HG02610 (cell line): ENCODE results near the gene SFT2D2.
"Not testable (repeated sequence)": the region's sequence is repeated elsewhere in the genome, so short reads cannot be mapped to it uniquely, and the experiment has no call there.

Experiments
- ATAC-seq: cut with Tn5 transposase; IDR thresholded peaks from one replicate; pipeline ENCODE4 v1.9.1; 2021; ENCODE audit warnings: mild to moderate bottlenecking, moderate library complexity; ENCODE audit not compliant: unreplicated experiment

The SFT2D2 gene

DNA sequence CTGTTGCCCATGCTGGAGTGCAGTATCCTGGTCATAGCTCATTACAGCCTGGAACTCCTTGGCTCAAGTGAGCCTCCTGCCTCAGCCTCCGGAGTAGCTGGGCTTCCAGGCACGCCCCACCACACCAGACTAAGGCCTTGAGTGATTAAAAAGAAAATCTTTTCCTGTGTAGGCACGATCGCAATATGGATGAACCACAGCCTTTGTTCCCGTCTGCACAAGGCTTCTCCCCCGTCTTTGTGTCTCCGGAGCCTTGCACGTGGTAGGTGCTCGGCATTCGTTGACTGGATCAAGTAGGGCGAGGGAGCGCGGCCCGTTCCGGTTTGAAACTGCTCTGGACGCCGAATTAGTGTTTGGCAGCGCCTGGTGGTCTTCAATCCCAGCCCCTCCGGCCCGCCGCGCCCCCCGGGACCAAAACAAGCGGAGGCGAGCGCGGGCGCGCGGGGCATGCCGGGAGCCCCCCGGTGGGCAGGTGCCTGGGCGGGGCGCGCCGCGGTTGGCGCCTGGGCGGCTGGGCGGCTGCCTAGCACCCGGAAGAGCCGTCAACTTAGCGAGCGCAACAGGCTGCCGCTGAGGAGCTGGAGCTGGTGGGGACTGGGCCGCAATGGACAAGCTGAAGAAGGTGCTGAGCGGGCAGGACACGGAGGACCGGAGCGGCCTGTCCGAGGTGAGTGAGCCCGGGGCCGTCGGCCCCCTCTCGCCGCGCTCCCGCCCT lies at the start of gene SFT2D2:
Gene SFT2D2 (plus strand): TSS at position 529 of the 715 bp plus-strand sequence. CDS start 76 bp downstream, at position 605.
- ATAC-seq = peak; percentile 79

DNA sequence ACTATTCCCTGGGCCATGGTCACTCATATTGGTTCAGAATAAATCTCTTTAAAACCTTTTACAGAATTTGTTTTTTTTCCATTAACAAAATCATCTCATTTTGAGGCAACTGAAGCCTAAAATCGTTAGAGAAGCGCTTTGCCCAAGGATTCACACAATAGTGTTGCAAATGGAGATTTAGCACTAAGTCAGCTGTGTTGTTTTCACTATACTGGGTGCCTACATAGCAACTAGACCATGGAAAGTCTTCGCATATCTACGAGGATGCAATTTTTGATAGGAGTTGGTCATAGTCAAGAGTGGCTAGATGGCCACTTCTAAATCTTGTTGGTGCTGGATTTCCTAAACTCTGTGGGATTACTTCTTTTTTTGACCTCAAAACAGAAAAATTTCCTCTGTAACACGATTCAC lies 47.6 kb upstream of the SFT2D2 start:
- no peak for ATAC-seq

DNA sequence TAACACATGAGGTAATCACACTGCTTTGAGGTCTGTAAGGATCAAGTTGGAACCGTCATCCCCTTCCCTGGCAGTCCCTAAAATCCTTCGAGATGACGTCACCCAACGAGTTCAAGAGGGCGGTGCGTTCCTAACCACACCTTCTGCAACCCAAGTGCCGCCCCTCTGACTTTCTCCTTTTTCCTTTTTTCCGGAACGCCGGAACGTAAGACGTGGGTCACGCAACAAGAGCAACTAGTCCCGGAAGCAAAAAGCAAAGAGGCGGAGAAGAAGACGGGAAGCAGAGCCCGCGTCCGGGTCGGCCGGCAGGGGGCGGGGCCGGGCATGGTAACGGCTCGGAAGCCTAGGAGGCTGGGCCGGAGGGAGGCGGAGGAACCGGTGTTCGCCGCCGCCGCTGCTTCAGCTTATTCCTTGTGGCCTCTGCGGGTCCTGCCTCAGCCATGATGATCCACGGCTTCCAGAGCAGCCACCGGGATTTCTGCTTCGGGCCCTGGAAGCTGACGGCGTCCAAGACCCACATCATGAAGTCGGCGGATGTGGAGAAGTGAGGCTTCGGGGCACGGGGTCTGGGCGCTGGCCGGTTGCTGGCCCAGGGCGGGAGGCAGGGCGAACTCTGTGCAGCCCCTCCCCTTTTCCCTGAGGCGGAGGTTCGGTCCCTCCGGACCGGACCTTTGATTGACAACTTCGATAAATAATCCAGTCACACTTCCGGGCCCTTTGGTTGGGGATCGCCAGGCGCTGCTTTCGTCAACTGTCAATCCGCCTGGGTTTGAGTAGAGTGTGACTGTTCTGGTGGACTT lies 47.0 kb upstream of the SFT2D2 start, which contains the start of gene TIPRL:
Gene TIPRL (plus strand): TSS at position 325 of the 800 bp plus-strand sequence. CDS start 116 bp downstream, at position 441.
- ATAC-seq = peak; percentile 86

DNA sequence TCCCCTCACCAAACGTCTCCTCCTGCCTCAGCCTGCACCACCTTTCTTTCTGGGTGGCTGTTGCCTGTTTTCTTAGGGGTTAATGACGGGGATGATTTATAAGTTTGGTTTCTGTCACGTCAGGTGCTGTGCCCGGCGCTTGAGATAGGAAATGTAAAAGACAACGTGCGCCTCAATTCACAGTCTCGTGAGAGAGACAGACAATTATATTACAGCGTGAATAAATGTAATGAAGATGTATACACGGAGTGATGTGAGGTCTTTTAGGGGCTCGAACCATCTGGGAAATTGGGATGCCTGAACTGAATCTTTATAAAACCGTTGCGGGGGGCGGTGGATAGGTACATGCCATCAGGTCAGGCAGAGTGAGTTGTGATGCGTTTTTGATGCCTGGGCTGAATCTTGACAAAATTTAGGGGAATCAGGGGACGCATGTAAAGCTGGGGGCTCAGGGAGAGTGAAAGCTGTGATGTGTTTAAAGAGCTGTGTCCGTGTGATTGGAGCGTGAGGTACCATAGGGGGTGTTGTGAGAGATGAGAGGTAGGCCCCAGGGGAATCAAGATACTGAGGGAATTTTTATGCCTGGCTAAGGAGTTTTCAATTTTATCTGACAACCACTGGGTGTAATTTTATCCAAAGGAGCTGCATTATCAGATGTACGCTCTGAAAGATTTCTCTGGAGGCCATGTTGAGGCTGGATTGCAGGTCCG lies 46.2 kb upstream of the SFT2D2 start:
- ATAC-seq = no peak

DNA sequence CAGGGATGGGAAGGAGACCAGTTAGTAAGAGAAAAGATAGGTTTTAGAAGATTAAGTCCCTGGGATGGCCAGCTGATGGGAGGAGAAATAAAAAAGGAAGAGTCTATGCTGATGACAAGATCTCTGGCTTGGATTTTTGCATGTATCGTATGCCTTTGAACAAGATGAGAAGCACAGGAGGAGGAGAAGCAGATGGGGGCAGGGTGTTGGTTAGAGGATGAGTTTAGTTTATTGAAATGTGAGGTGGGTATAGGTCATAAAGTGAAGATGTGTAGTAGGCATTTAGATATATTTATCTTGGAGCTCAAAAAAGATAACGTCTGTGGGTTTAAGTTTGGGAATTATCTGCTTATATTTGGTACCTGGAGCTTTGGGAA lies 45.7 kb upstream of the SFT2D2 start:
- ATAC-seq = no peak

DNA sequence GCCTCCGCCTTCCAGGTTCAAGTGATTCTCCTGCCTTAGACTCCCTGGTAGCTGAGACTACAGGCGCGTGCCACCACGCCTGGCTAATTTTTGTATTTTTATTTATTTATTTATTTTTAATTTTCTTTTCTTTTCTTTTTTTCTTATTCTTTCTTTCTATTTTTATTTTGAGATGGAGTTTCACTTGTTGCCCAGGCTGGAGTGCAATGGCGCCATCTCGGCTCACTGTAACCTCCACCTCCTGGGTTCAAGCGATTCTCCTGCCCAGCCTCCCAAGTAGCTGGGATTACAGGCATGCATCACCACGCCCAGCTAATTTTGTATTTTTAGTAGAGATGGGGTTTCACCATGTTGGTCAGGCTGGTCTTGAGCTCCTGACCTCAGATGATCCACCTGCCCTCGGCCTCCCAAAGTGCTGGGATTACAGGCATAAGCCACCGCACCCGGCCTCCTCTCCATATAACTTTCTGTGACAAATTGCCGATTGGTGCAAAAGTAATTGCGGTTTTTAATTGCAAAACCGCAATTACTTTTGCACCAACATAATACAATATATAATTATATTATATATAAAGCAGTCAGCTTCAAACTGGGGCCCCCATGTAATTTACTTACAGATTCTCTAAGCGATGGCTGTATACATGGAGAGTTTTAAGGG lies 44.6 kb upstream of the SFT2D2 start:
- not testable (repeated sequence) for ATAC-seq

DNA sequence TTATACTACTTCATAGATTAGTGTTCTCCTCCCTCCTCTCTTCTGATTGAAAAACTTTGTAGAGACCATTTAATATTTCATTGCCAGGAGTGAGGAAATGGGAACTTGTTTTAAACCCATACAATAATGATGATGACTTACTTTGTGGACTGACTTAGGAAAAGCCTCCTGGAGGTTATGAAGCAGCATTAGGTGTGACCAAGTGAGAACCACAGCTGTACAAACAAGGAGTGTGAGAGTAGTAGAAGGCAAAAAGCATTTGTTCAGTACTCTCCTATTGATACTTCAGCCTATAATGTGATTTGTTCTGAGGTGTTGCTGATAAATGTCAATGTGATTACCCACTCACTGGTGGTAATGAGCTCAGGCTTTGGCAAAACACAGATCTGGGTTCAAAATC lies 38.6 kb upstream of the SFT2D2 start:
- no peak for ATAC-seq

DNA sequence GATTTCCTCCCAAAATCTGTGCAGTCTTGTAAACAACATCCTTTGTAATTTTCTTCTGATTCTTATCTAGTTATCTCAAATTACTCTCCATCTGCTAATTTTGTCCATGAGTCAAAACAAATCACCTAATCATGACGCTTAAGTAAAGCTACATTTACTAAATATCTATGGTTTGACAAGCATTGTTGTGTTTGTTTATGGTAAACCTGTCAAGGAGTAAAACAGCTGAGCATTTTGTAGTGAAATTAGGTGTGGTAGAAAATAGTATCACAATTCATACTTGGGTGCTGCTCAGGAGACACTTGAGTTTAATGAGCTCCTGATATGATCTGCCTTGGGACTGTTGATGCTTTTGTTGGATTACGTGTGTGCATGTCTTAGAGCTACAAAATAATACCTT lies 35.4 kb upstream of the SFT2D2 start:
- ATAC-seq = no peak

DNA sequence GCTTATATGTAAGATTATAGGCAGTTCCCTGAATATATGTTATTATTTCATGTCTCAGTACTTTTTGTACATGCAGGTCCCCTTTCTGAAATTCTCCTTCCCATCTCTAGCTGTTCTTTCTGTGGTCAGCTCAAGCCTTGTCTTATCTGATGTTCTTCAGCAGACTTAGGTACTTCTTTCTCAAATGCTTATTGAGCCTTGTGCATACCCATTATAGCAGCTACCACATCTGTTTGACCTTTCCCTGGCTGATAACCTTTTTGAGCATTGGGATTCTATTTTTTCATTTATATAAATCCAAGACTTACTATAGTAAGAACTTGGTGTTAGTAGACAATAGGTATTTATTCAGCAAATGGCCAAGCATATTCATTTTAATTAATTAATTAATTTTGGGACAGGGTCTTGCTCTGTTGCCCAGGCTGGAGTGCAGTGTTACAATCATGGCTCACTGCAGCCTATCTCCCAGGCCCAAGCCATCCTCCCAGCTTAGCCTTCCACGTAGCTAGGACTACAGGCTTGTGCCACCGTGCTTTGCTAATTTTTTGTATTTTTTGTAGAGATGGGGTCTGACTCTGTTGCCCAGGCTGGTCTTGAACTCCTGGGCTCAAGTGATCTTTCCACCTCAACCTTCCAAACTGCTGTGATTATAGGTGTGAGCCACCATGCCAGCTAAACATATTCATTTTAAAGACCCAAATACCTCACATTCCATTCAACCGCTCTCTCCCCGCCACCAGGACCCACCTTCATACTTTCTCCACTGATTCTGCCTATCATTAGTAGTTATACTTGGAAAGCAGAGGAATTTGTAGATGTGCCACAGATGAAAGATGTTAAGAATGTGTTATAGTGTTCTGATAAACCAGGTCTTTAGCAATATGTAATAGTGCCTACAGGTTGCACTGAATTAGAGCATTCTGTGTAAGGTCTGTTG lies 30.3 kb upstream of the SFT2D2 start:
- no peak for ATAC-seq

DNA sequence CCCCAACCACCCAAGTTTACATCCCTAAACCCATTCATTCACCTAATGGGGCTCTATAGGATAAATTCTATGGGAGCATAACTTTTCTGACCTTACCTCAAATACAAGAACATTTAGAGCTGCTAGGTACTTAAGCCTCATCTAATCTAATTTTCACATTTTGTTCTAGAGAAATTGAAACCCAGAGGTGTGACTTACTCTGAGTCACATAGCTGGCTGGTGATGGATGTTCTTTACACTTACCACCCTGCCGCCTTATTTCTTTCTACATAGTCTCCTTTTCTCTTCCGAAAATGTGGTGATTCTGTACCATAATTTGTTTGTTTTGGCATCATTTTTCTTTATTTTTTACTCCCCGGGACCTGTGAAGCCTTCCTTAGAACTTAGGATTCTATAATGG lies 26.7 kb upstream of the SFT2D2 start:
- ATAC-seq = no peak

DNA sequence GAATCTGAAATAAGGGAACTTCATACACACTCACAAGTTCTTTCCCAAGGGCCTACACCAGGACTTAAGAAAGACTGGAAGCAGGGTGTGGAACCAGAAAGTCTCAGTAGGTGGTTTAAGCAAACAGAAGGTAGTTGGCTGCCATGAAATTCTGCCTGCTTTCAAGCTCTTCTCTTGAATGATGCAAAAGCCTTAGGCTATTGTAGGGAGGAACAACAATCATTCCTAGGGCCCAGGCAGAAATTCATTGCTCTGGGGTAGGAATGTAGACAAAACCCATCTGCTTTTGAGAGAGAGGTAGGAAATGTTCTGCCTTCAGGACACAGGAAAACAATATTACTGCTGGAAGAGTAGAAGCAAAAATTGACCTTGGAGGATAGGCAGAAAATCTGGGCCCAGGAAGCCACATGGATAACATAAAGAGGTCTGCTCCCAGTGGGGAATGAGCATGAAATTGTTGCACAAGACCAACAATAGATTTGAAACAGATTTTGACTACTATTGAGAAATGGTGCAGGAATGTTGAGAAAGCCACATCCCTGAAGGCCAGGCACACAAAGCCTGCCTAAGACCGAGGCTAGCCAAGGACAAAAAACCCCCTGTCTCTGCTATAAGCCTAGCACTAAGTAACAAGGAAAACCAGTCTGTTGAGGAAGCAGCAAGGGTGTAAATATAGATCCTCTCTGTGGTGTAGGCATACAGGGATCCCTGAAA lies 22.7 kb upstream of the SFT2D2 start:
- no peak for ATAC-seq

DNA sequence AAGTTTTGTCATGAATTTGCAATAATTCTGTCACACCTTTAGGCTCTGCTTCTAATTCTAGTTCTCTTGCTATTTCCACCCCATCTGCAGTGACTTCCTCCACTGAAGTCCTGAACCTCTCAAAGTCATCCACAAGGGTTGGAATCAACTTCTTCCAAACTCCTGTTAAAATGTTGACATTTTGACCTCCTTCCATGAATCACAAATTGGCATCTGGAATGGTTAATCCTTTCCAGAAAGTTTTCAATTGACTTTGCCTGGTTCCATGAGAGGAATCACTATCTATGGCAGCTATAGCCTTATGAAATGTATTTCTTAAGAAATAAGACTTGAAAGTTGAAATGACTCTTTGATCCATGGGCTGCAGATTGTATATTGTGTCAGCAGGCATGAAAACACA lies 19.7 kb upstream of the SFT2D2 start:
- no peak for ATAC-seq

DNA sequence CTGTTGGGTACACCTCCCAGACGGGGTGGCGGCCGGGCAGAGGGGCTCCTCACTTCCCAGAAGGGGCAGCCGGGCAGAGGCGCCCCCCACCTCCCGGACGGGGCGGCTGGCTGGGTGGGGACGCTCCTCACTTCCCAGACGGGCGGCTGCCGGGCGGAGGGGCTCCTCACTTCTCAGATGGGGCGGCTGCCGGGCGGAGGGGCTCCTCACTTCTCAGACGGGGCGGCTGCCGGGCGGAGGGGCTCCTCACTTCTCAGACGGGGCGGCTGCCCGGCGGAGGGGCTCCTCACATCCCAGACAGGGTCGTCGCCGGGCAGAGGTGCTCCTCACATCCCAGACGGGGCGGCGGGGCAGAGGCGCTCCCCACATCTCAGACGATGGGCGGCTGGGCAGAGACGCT lies 18.1 kb upstream of the SFT2D2 start:
- ATAC-seq = not testable (repeated sequence)

DNA sequence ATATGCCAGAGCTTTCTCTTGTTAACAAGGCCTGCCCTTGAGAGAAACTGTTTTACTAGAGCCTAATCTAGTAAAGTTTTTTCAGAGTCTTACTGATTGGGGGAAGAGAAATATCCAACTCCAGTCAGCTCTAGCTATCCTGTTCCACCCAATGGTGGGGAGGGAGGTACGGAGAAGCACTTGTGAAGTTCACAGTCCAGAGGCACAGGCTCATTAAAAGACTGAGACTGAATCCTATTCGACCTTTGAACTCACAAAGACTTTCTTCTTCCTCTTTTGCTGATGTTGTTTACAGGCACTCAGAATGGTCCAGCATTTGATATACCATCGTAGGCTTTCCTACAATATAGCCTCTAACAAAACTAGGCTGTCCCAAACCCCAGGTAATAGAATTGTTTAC lies 15.5 kb upstream of the SFT2D2 start:
- ATAC-seq = no peak

DNA sequence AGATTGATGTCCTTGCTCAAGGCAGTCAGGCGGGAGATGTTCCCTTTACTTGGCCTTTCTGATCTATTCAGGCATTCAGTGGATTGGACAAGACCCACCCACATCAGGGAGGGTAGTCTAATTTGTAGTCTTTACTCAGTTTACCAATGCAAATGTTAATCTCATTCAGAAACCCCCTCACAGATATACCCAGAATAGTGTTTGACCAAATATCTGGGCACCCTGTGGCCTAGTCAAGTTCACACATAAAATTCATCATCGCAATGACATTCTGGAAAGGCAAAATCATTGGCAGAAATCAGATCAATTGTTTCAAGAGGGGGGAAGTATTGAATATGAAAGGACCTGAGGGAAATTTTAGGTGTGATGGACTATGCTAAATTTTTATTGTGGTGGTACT lies 12.5 kb upstream of the SFT2D2 start:
- ATAC-seq = no peak

DNA sequence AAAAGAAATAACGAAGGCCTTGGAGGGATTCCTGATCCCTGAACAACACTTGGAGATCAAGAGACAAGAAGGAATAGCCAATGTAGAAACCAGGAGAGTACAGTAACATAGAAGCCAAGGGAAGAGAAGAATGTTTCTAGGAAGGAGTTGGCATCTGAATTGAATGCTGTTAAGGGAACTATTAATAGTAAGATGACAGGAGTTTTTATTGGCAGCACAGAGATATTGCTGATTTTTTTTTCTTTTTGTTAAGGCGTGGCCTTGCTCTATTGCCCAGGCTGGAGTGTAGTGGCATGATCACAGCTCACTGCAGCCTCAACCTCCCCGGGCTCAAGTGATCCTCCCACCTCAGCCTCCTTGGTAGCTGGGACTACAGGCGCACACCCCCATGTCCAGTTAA lies 9.6 kb upstream of the SFT2D2 start:
- ATAC-seq = no peak

DNA sequence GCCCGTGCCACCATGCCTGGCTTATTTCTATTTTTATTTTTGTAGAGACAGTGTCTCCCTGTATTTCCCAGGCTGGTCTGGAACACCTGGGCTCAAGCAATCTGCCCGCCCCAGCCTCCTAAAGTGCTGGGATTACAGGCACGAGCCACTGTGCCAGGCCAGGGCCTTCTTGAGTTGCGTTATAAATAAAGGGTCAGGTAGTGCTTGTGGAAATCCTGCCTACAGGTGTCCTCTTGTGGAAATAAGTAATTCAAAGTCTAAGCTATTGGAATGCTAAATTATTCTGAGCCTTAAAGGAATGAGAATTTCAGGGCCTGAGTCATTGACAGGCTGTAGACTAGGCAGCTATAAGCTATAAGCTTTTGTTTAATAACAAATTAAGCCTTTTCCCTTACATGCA lies 8.1 kb upstream of the SFT2D2 start:
- no peak for ATAC-seq

DNA sequence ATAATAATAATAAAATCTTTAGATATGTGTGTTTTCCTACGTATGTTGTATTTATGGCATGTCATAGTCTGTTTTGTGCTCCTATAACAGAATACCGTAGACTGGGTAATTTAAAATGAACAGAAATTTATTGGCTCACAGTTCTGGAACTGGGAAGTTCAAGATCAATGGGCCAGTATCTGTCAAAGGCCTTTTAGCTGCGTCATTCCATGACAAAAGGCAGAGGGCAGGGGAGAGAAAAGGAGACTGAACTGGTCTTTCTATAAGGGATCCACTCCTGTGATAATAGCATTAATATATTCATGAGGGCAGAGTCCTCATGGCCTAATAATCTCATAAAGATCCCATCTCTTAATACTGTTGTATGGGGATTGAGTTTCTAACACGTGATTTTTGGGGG lies 7.1 kb upstream of the SFT2D2 start:
- ATAC-seq = no peak

DNA sequence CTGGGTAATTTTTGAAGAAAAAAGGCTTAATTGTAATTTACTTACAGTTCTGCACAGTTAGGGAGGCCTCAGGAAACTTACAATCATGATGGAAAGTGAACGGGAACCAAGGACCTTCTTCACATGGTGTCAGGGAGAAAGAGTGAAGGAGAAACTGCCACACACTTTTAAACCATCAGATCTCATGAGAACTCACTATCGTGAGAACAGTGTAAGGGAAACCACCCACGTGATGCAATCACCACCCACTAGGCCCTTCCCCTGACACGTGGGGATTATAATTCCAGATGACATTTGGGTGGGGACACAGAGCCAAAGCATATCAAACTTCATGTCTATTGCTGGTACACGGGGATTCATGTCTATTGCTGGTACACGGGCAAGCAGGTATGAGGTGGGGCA lies 5.3 kb upstream of the SFT2D2 start:
- ATAC-seq = no peak
